ENCODE results near the gene SEMA5A. TPM values are rescaled to one million over a fixed set of nuclear protein-coding genes. Genes with fewer than 3 reads are reported as not detected.

The SEMA5A gene
- total RNA-seq, 1 donor from 2014 or later = 13.8 TPM

- H3K79me2 ChIP-seq (ENCODE audit: insufficient read depth, low read length) = no peaks in the 10 kb centered on the region
- H3K9me3 Mint-ChIP-seq (ENCODE audit: unreplicated experiment) = peaks cover 6% of the 10 kb centered on the region
- FAIRE-seq = no peak
- H3K9ac ChIP-seq (ENCODE audit: low read length) = no peak overlapping the region
- no peak for DNase-seq (ENCODE audit: low read depth)
- no peak overlapping the region for H3K4me3 Mint-ChIP-seq (ENCODE audit: unreplicated experiment)
- H3K36me3 ChIP-seq (ENCODE audit: insufficient read depth, low read length) = no peaks in the 10 kb centered on the region
- no peak overlapping the region for H3K4me3 ChIP-seq (ENCODE audit: insufficient read depth, low read depth, low read length)
- no peak overlapping the region for H3K4me2 ChIP-seq (ENCODE audit: low read length)
- H3K9me3 ChIP-seq (ENCODE audit: insufficient read depth, low read depth, low read length) = peaks cover 5% of the 10 kb centered on the region
- H3K27ac Mint-ChIP-seq (ENCODE audit: unreplicated experiment) = no peak overlapping the region
- no peak for TF ChIP-seq EZH2 (IDR thresholded peaks at IDR 0.05; ENCODE audit: insufficient read depth, low read length)
- no peak for TF ChIP-seq CTCF (IDR thresholded peaks at IDR 0.05; ENCODE audit: insufficient read depth, low read depth, low read length)
- H3K27ac ChIP-seq (ENCODE audit: low read depth, low read length) = no peak overlapping the region
- no peaks in the 10 kb centered on the region for H4K20me1 ChIP-seq (ENCODE audit: insufficient read depth, low read length)
- no peak overlapping the region for H2AFZ ChIP-seq (ENCODE audit: low read depth, low read length)
- no peaks in the 10 kb centered on the region for H3K4me1 ChIP-seq (ENCODE audit: insufficient read depth, low read length)
- peaks cover 10% of the 10 kb centered on the region for H3K36me3 Mint-ChIP-seq (ENCODE audit: low read depth, unreplicated experiment)
- no peaks in the 10 kb centered on the region for H3K27me3 ChIP-seq (ENCODE audit: insufficient read depth, low read length)
- H3K4me1 Mint-ChIP-seq (ENCODE audit: low read depth, unreplicated experiment) = peaks cover 6% of the 10 kb centered on the region
- H3K27me3 Mint-ChIP-seq (ENCODE audit: low read depth, unreplicated experiment) = no peaks in the 10 kb centered on the region
Measured at GRCh38 chr5:9140711-9141110, 405.2 kb downstream of the SEMA5A start.

GRCh38 chr5:9140202-9140601, 405.7 kb downstream of the SEMA5A start:
- Histone ChIP-seq H3K4me1 (ENCODE audit: insufficient read depth, low read length) (no peaks in the 10 kb centered on the region), H3K9ac (ENCODE audit: low read length) (no peak overlapping the region), H4K20me1 (ENCODE audit: insufficient read depth, low read length) (no peaks in the 10 kb centered on the region), H3K27me3 (ENCODE audit: insufficient read depth, low read length) (no peaks in the 10 kb centered on the region), H3K36me3 (ENCODE audit: insufficient read depth, low read length) (no peaks in the 10 kb centered on the region), H3K4me3 (ENCODE audit: insufficient read depth, low read depth, low read length) (no peak overlapping the region), H2AFZ (ENCODE audit: low read depth, low read length) (no peak overlapping the region), H3K9me3 (ENCODE audit: insufficient read depth, low read depth, low read length) (peaks cover 5% of the 10 kb centered on the region), H3K27ac (ENCODE audit: low read depth, low read length) (no peak overlapping the region), H3K79me2 (ENCODE audit: insufficient read depth, low read length) (no peaks in the 10 kb centered on the region), H3K4me2 (ENCODE audit: low read length) (no peak overlapping the region)
- Mint-ChIP-seq H3K27ac (ENCODE audit: unreplicated experiment) (no peak overlapping the region), H3K4me3 (ENCODE audit: unreplicated experiment) (no peak overlapping the region), H3K27me3 (ENCODE audit: low read depth, unreplicated experiment) (no peaks in the 10 kb centered on the region), H3K36me3 (ENCODE audit: low read depth, unreplicated experiment) (peaks cover 8% of the 10 kb centered on the region), H3K9me3 (ENCODE audit: unreplicated experiment) (peaks cover 6% of the 10 kb centered on the region), H3K4me1 (ENCODE audit: low read depth, unreplicated experiment) (peaks cover 6% of the 10 kb centered on the region)
- FAIRE-seq (no peak), DNase-seq (ENCODE audit: low read depth) (no peak)
- TF ChIP-seq CTCF (IDR thresholded peaks at IDR 0.05; ENCODE audit: insufficient read depth, low read depth, low read length) (no peak), EZH2 (IDR thresholded peaks at IDR 0.05; ENCODE audit: insufficient read depth, low read length) (no peak)

GRCh38 chr5:9139344-9139743, 406.5 kb downstream of the SEMA5A start:
- Histone ChIP-seq H3K4me1 (ENCODE audit: insufficient read depth, low read length) (no peaks in the 10 kb centered on the region), H3K9ac (ENCODE audit: low read length) (no peak overlapping the region), H3K27me3 (ENCODE audit: insufficient read depth, low read length) (no peaks in the 10 kb centered on the region), H2AFZ (ENCODE audit: low read depth, low read length) (no peak overlapping the region), H3K36me3 (ENCODE audit: insufficient read depth, low read length) (no peaks in the 10 kb centered on the region), H3K4me3 (ENCODE audit: insufficient read depth, low read depth, low read length) (no peak overlapping the region), H4K20me1 (ENCODE audit: insufficient read depth, low read length) (no peaks in the 10 kb centered on the region), H3K4me2 (ENCODE audit: low read length) (no peak overlapping the region), H3K79me2 (ENCODE audit: insufficient read depth, low read length) (no peaks in the 10 kb centered on the region), H3K27ac (ENCODE audit: low read depth, low read length) (no peak overlapping the region), H3K9me3 (ENCODE audit: insufficient read depth, low read depth, low read length) (peaks cover under 1% of the 10 kb centered on the region)
- FAIRE-seq (no peak), DNase-seq (ENCODE audit: low read depth) (no peak)
- Mint-ChIP-seq H3K27me3 (ENCODE audit: low read depth, unreplicated experiment) (no peaks in the 10 kb centered on the region), H3K4me1 (ENCODE audit: low read depth, unreplicated experiment) (peaks cover 6% of the 10 kb centered on the region), H3K36me3 (ENCODE audit: low read depth, unreplicated experiment) (peaks cover 2% of the 10 kb centered on the region), H3K4me3 (ENCODE audit: unreplicated experiment) (no peak overlapping the region), H3K27ac (ENCODE audit: unreplicated experiment) (no peak overlapping the region), H3K9me3 (ENCODE audit: unreplicated experiment) (no peaks in the 10 kb centered on the region)
- TF ChIP-seq EZH2 (IDR thresholded peaks at IDR 0.05; ENCODE audit: insufficient read depth, low read length) (no peak), CTCF (IDR thresholded peaks at IDR 0.05; ENCODE audit: insufficient read depth, low read depth, low read length) (no peak)

All from astrocyte (in vitro differentiated cells and primary cell).